ENCODE measurements around the gene TTLL4.

Gene TTLL4

GRCh38 chr2:218727502-218728165, 17.0 kb downstream of the TTLL4 start:
- no peak overlapping the region for H3K27ac ChIP-seq (ENCODE audit: low read length)
- no peak overlapping the region for H3K4me3 ChIP-seq (ENCODE audit: low read length in 2 of 2)
- no peak overlapping the region for H3K9ac ChIP-seq (ENCODE audit: low read length in 2 of 2)
- H3K36me3 ChIP-seq (ENCODE audit: control insufficient read depth in 2 of 2, insufficient read depth in 2 of 2, low read length in 2 of 2), result no peaks in the 10 kb centered on the region
- H3K27me3 ChIP-seq (ENCODE audit: control insufficient read depth in 1 of 2, insufficient read depth in 2 of 2, low read length in 2 of 2), result no peaks in the 10 kb centered on the region
- H3K9me3 ChIP-seq (ENCODE audit: control insufficient read depth in 2 of 2, low read length in 2 of 2), result no peaks in the 10 kb centered on the region
- H3K4me1 ChIP-seq (ENCODE audit: control insufficient read depth, insufficient read depth, low read length), result peaks cover 2% of the 10 kb centered on the region

GRCh38 chr2:218729640-218730039, 19.0 kb downstream of the TTLL4 start:
- no peaks in the 10 kb centered on the region for H3K9me3 ChIP-seq (ENCODE audit: control insufficient read depth in 2 of 2, low read length in 2 of 2)
- H3K27ac ChIP-seq (ENCODE audit: low read length), result no peak overlapping the region
- H3K4me1 ChIP-seq (ENCODE audit: control insufficient read depth, insufficient read depth, low read length), result peaks cover 2% of the 10 kb centered on the region
- H3K27me3 ChIP-seq (ENCODE audit: control insufficient read depth in 1 of 2, insufficient read depth in 2 of 2, low read length in 2 of 2), result no peaks in the 10 kb centered on the region
- no peak overlapping the region for H3K9ac ChIP-seq (ENCODE audit: low read length in 2 of 2)
- H3K4me3 ChIP-seq (ENCODE audit: low read length in 2 of 2), result no peak overlapping the region
- no peaks in the 10 kb centered on the region for H3K36me3 ChIP-seq (ENCODE audit: control insufficient read depth in 2 of 2, insufficient read depth in 2 of 2, low read length in 2 of 2)

GRCh38 chr2:218732052-218732760, 21.6 kb downstream of the TTLL4 start:
- Histone ChIP-seq H3K36me3 (ENCODE audit: control insufficient read depth in 2 of 2, insufficient read depth in 2 of 2, low read length in 2 of 2) (no peaks in the 10 kb centered on the region), H3K4me3 (ENCODE audit: low read length in 2 of 2) (no peak overlapping the region), H3K9ac (ENCODE audit: low read length in 2 of 2) (no peak overlapping the region), H3K9me3 (ENCODE audit: control insufficient read depth in 2 of 2, low read length in 2 of 2) (no peaks in the 10 kb centered on the region), H3K27me3 (ENCODE audit: control insufficient read depth in 1 of 2, insufficient read depth in 2 of 2, low read length in 2 of 2) (no peaks in the 10 kb centered on the region), H3K4me1 (ENCODE audit: control insufficient read depth, insufficient read depth, low read length) (peaks cover 2% of the 10 kb centered on the region), H3K27ac (ENCODE audit: low read length) (no peak overlapping the region)

- H3K36me3 ChIP-seq (ENCODE audit: control insufficient read depth in 2 of 2, insufficient read depth in 2 of 2, low read length in 2 of 2), result peaks cover 0 to under 1% of the 10 kb centered on the region in 2 donors
- H3K27me3 ChIP-seq (ENCODE audit: control insufficient read depth in 1 of 2, insufficient read depth in 2 of 2, low read length in 2 of 2), result no peaks in the 10 kb centered on the region
- no peak overlapping the region for H3K27ac ChIP-seq (ENCODE audit: low read length)
- no peaks in the 10 kb centered on the region for H3K9me3 ChIP-seq (ENCODE audit: control insufficient read depth in 2 of 2, low read length in 2 of 2)
- no peak overlapping the region for H3K9ac ChIP-seq (ENCODE audit: low read length in 2 of 2)
- no peak overlapping the region for H3K4me3 ChIP-seq (ENCODE audit: low read length in 2 of 2)
- H3K4me1 ChIP-seq (ENCODE audit: control insufficient read depth, insufficient read depth, low read length), result peaks cover 2% of the 10 kb centered on the region
These were observed 22.1 kb downstream of the TTLL4 start for GRCh38 chr2:218732761-218733158.

GRCh38 chr2:218733171-218734021, 22.8 kb downstream of the TTLL4 start:
- Histone ChIP-seq H3K27ac (ENCODE audit: low read length) (no peak overlapping the region), H3K27me3 (ENCODE audit: control insufficient read depth in 1 of 2, insufficient read depth in 2 of 2, low read length in 2 of 2) (no peaks in the 10 kb centered on the region), H3K36me3 (ENCODE audit: control insufficient read depth in 2 of 2, insufficient read depth in 2 of 2, low read length in 2 of 2) (peaks cover 6 to 7% of the 10 kb centered on the region in 2 donors), H3K4me1 (ENCODE audit: control insufficient read depth, insufficient read depth, low read length) (peaks cover 2% of the 10 kb centered on the region), H3K9ac (ENCODE audit: low read length in 2 of 2) (no peak overlapping the region), H3K4me3 (ENCODE audit: low read length in 2 of 2) (no peak overlapping the region), H3K9me3 (ENCODE audit: control insufficient read depth in 2 of 2, low read length in 2 of 2) (no peaks in the 10 kb centered on the region)

GRCh38 chr2:218734190-218734975, 23.7 kb downstream of the TTLL4 start:
- peaks cover 2% of the 10 kb centered on the region for H3K4me1 ChIP-seq (ENCODE audit: control insufficient read depth, insufficient read depth, low read length)
- H3K36me3 ChIP-seq (ENCODE audit: control insufficient read depth in 2 of 2, insufficient read depth in 2 of 2, low read length in 2 of 2), result peaks cover 12 to 14% of the 10 kb centered on the region in 2 donors
- H3K27ac ChIP-seq (ENCODE audit: low read length), result no peak overlapping the region

GRCh38 chr2:218736531-218736930, 25.9 kb downstream of the TTLL4 start:
- Histone ChIP-seq H3K27me3 (ENCODE audit: control insufficient read depth in 1 of 2, insufficient read depth in 2 of 2, low read length in 2 of 2) (no peaks in the 10 kb centered on the region), H3K9me3 (ENCODE audit: control insufficient read depth in 2 of 2, low read length in 2 of 2) (no peaks in the 10 kb centered on the region), H3K9ac (ENCODE audit: low read length in 2 of 2) (no peak overlapping the region), H3K4me3 (ENCODE audit: low read length in 2 of 2) (no peak overlapping the region), H3K27ac (ENCODE audit: low read length) (no peak overlapping the region), H3K4me1 (ENCODE audit: control insufficient read depth, insufficient read depth, low read length) (peaks cover 2% of the 10 kb centered on the region), H3K36me3 (ENCODE audit: control insufficient read depth in 2 of 2, insufficient read depth in 2 of 2, low read length in 2 of 2) (peaks cover 21% of the 10 kb centered on the region in 2 donors)

More at GRCh38 chr2:218734190-218734975, 23.7 kb downstream of the TTLL4 start:
- Histone ChIP-seq H3K9ac (ENCODE audit: low read length in 2 of 2) (no peak overlapping the region), H3K4me3 (ENCODE audit: low read length in 2 of 2) (no peak overlapping the region), H3K9me3 (ENCODE audit: control insufficient read depth in 2 of 2, low read length in 2 of 2) (no peaks in the 10 kb centered on the region), H3K27me3 (ENCODE audit: control insufficient read depth in 1 of 2, insufficient read depth in 2 of 2, low read length in 2 of 2) (no peaks in the 10 kb centered on the region)

GRCh38 chr2:218743068-218743467, 32.4 kb downstream of the TTLL4 start:
- Histone ChIP-seq H3K9ac (ENCODE audit: low read length in 2 of 2) (no peak overlapping the region), H3K27ac (ENCODE audit: low read length) (no peak overlapping the region), H3K36me3 (ENCODE audit: control insufficient read depth in 2 of 2, insufficient read depth in 2 of 2, low read length in 2 of 2) (peaks cover 22 to 34% of the 10 kb centered on the region in 2 donors), H3K27me3 (ENCODE audit: control insufficient read depth in 1 of 2, insufficient read depth in 2 of 2, low read length in 2 of 2) (no peaks in the 10 kb centered on the region), H3K4me3 (ENCODE audit: low read length in 2 of 2) (no peak overlapping the region), H3K4me1 (ENCODE audit: control insufficient read depth, insufficient read depth, low read length) (peaks cover 3% of the 10 kb centered on the region), H3K9me3 (ENCODE audit: control insufficient read depth in 2 of 2, low read length in 2 of 2) (no peaks in the 10 kb centered on the region)

- peaks cover 3% of the 10 kb centered on the region for H3K4me1 ChIP-seq (ENCODE audit: control insufficient read depth, insufficient read depth, low read length)
- H3K9ac ChIP-seq (ENCODE audit: low read length in 2 of 2), result no peak overlapping the region
- H3K27ac ChIP-seq (ENCODE audit: low read length), result no peak overlapping the region
- H3K4me3 ChIP-seq (ENCODE audit: low read length in 2 of 2), result no peak overlapping the region
- no peaks in the 10 kb centered on the region for H3K27me3 ChIP-seq (ENCODE audit: control insufficient read depth in 1 of 2, insufficient read depth in 2 of 2, low read length in 2 of 2)
- no peaks in the 10 kb centered on the region for H3K9me3 ChIP-seq (ENCODE audit: control insufficient read depth in 2 of 2, low read length in 2 of 2)
- peaks cover 18 to 36% of the 10 kb centered on the region in 2 donors for H3K36me3 ChIP-seq (ENCODE audit: control insufficient read depth in 2 of 2, insufficient read depth in 2 of 2, low read length in 2 of 2)
These were observed 34.0 kb downstream of the TTLL4 start for GRCh38 chr2:218744615-218745014.

GRCh38 chr2:218745160-218745558, 34.5 kb downstream of the TTLL4 start:
- no peaks in the 10 kb centered on the region for H3K9me3 ChIP-seq (ENCODE audit: control insufficient read depth in 2 of 2, low read length in 2 of 2)
- H3K4me3 ChIP-seq (ENCODE audit: low read length in 2 of 2), result no peak overlapping the region
- peaks cover 19 to 40% of the 10 kb centered on the region in 2 donors for H3K36me3 ChIP-seq (ENCODE audit: control insufficient read depth in 2 of 2, insufficient read depth in 2 of 2, low read length in 2 of 2)

More at GRCh38 chr2:218745160-218745558, 34.5 kb downstream of the TTLL4 start:
- no peak overlapping the region for H3K9ac ChIP-seq (ENCODE audit: low read length in 2 of 2)
- peaks cover 4% of the 10 kb centered on the region for H3K4me1 ChIP-seq (ENCODE audit: control insufficient read depth, insufficient read depth, low read length)
- no peaks in the 10 kb centered on the region for H3K27me3 ChIP-seq (ENCODE audit: control insufficient read depth in 1 of 2, insufficient read depth in 2 of 2, low read length in 2 of 2)
- H3K27ac ChIP-seq (ENCODE audit: low read length), result no peak overlapping the region

All from stomach smooth muscle (tissue), 2 donors.